ENCODE measurements around the gene FAM53B.

FAM53B gene

GRCh38 chr10:124569623-124570470 lies 174.3 kb downstream of the FAM53B start:
- no peaks in the 10 kb centered on the region for H3K27me3 Mint-ChIP-seq (ENCODE audit: low read depth)
- TF ChIP-seq CTCF (IDR thresholded peaks at IDR 0.05; ENCODE audit: unreplicated experiment in 3 of 3): no peak
- no peak overlapping the region for H3K27ac Mint-ChIP-seq
- H3K4me3 Mint-ChIP-seq: no peak overlapping the region
- peaks cover 4% of the 10 kb centered on the region for H3K9me3 Mint-ChIP-seq
- H3K36me3 Mint-ChIP-seq (ENCODE audit: low read depth): peaks cover 5% of the 10 kb centered on the region
- peaks cover 17% of the 10 kb centered on the region for H3K4me1 Mint-ChIP-seq
